ENCODE data around the gene ACSL3.

GRCh38 chr2:222862909-222863544 lies 2.2 kb downstream of the ACSL3 start:
- no peak for TF ChIP-seq POLR2A (IDR thresholded peaks at IDR 0.05)
- TF ChIP-seq CTCF (IDR thresholded peaks at IDR 0.05): no peak

All from Peyer's patch (tissue), 4 donors.